OCI-LY3 (cell line): ENCODE results near the gene ZBED5.

ENCODE experiments used
- EZH2phosphoT487 ChIP-seq: fragments of 200-600 bp; shearing (Covaris generic); IDR thresholded peaks from 2 replicates; pipeline ENCODE4 v1.6.1; 2018; ENCODE audit warnings: antibody characterized with exemption, mixed run types, low read depth
- TF ChIP-seq, protein P1 (sequence below): fragments of 200-600, 300-600 bp; sonication (generic); IDR thresholded peaks from 2 replicates; pipeline ENCODE4 v1.5.1; 2014; ENCODE audit warnings: antibody characterized with exemption, low read length, low read depth

DNA sequence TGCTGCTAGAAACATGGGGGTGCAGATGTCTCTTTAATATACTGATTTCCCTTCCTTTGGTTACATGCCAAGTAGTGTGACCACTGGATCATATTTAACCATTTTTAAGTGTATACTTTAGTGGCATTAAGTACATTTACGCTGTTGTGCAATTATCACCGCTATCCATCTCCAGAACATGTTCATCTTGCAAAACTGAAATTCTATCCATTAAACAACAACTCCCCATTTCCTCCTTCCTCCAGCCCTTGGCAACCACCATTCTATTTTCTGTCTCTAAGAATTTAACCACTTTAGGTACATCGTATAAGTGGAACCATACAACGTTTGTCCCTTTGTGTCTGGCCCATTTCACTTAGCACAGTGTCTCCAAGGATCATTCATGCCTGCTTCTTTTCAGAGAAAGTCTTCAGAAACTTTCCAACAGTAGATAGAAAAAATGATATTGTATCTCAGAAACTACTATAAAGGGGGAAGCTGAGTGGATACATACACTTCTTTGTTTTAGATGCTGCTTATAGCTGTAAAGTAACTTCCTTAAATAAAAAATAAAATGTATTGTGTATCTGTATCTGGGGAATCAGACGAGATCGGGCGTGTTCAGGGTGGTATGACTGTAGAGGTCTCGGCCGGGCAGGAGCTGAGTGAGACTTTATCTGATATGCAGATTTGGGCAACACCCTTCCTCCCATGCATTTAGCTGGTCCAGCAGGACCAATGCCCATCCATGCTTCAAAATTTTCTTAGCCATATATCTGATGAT is 44.6 kb upstream of the ZBED5 start:
- TF ChIP-seq, protein P1, sequence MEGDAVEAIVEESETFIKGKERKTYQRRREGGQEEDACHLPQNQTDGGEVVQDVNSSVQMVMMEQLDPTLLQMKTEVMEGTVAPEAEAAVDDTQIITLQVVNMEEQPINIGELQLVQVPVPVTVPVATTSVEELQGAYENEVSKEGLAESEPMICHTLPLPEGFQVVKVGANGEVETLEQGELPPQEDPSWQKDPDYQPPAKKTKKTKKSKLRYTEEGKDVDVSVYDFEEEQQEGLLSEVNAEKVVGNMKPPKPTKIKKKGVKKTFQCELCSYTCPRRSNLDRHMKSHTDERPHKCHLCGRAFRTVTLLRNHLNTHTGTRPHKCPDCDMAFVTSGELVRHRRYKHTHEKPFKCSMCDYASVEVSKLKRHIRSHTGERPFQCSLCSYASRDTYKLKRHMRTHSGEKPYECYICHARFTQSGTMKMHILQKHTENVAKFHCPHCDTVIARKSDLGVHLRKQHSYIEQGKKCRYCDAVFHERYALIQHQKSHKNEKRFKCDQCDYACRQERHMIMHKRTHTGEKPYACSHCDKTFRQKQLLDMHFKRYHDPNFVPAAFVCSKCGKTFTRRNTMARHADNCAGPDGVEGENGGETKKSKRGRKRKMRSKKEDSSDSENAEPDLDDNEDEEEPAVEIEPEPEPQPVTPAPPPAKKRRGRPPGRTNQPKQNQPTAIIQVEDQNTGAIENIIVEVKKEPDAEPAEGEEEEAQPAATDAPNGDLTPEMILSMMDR: no peak
- no peak for TF ChIP-seq EZH2phosphoT487
